Tibial artery (tissue), 4 donors: ENCODE measurements around the gene PLEKHA5.
"Not testable (repeated sequence)": the region's sequence is repeated elsewhere in the genome, so short reads cannot be mapped to it uniquely, and the experiment has no call there.

Experiments
- DNase-seq, 2 donors: peaks; one replicate each; pipeline ENCODE4 v3.0.0-alpha.2; 2019
- H3K27ac ChIP-seq, 2 donors: fragments of 200-600 bp; sonication (generic) in 1 of 2; 1 replicate in 1 of 2; 2 replicates in 1 of 2; pipeline ENCODE4 v1.5.1; 2018 to 2019; ENCODE audit warnings: mild to moderate bottlenecking in 1 of 2
- H3K27me3 ChIP-seq, 2 donors: fragments of 200-600 bp; sonication (generic) in 1 of 2; one replicate each; pipeline versions ENCODE4 v1.5.1 to v1.6.0; 2016 to 2019
- H3K36me3 ChIP-seq, 3 donors: fragments of 200-600 bp; sonication (generic) in 2 of 3; one replicate each; pipeline ENCODE4 v1.5.1; 2016 to 2019; ENCODE audit warnings: mild to moderate bottlenecking in 2 of 3
- H3K4me1 ChIP-seq, 4 donors: fragments of 200-600 bp; sonication (generic) in 2 of 4; 1 replicate in 3 of 4; 2 replicates in 1 of 4; pipeline ENCODE4 v1.5.1; 2016 to 2019
- H3K4me3 ChIP-seq, 2 donors: fragments of 200-600 bp; sonication (generic) in 1 of 2; 1 replicate in 1 of 2; 2 replicates in 1 of 2; pipeline ENCODE4 v1.5.1; 2018 to 2019; ENCODE audit warnings: mild to moderate bottlenecking in 2 of 2
- H3K9me3 ChIP-seq, 3 donors: fragments of 200-600 bp; sonication (generic) in 1 of 3; one replicate each; pipeline ENCODE4 v1.5.1; 2016 to 2019
- intact Hi-C: fragments of 100-400 bp; cut with DNase I; formaldehyde crosslinking; loops from one replicate; pipeline ENCODE4 v1.15.0; 2023; ENCODE audit warnings: low total_unique reads
- TF ChIP-seq, protein P1 (sequence below), 2 experiments: fragments of 200-600 bp in 1 of 2; fragments of 450-650 bp in 1 of 2; IDR thresholded peaks; one replicate each; pipeline ENCODE4 v1.5.1; 2017 to 2019; ENCODE audit warnings: antibody characterized with exemption in 2 of 2, mild to moderate bottlenecking in 1 of 2, moderate library complexity in 1 of 2

The PLEKHA5 gene

GRCh38 chr12:19227190-19227879 lies 97.8 kb downstream of the PLEKHA5 start:
- Histone ChIP-seq H3K27ac (no peak overlapping the region), H3K4me1 (peaks cover 0 to 40% (median 9%) of the 10 kb centered on the region in 4 donors)

GRCh38 chr12:19227880-19228210 lies 98.3 kb downstream of the PLEKHA5 start:
- intact Hi-C loops: no loop called here
- TF ChIP-seq, protein P1, sequence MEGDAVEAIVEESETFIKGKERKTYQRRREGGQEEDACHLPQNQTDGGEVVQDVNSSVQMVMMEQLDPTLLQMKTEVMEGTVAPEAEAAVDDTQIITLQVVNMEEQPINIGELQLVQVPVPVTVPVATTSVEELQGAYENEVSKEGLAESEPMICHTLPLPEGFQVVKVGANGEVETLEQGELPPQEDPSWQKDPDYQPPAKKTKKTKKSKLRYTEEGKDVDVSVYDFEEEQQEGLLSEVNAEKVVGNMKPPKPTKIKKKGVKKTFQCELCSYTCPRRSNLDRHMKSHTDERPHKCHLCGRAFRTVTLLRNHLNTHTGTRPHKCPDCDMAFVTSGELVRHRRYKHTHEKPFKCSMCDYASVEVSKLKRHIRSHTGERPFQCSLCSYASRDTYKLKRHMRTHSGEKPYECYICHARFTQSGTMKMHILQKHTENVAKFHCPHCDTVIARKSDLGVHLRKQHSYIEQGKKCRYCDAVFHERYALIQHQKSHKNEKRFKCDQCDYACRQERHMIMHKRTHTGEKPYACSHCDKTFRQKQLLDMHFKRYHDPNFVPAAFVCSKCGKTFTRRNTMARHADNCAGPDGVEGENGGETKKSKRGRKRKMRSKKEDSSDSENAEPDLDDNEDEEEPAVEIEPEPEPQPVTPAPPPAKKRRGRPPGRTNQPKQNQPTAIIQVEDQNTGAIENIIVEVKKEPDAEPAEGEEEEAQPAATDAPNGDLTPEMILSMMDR (IDR thresholded peaks at IDR 0.05): no peak
- Histone ChIP-seq H3K4me1 (peaks cover 0 to 39% (median 7%) of the 10 kb centered on the region in 4 donors), H3K27ac (no peak overlapping the region), H3K4me3 (no peak overlapping the region), H3K36me3 (no peaks in the 10 kb centered on the region), H3K9me3 (peaks cover 0 to 4% (median 0%) of the 10 kb centered on the region in 3 donors), H3K27me3 (no peaks in the 10 kb centered on the region)
- DNase-seq: no peak

More at GRCh38 chr12:19227190-19227879, 97.8 kb downstream of the PLEKHA5 start:
- H3K4me3 ChIP-seq: no peak overlapping the region
- peaks cover 0 to 4% (median 0%) of the 10 kb centered on the region in 3 donors for H3K9me3 ChIP-seq
- intact Hi-C loops: no loop called here
- no peaks in the 10 kb centered on the region for H3K27me3 ChIP-seq
- no peak for DNase-seq
- TF ChIP-seq, protein P1 (IDR thresholded peaks at IDR 0.05): no peak
- H3K36me3 ChIP-seq: no peaks in the 10 kb centered on the region

DNA sequence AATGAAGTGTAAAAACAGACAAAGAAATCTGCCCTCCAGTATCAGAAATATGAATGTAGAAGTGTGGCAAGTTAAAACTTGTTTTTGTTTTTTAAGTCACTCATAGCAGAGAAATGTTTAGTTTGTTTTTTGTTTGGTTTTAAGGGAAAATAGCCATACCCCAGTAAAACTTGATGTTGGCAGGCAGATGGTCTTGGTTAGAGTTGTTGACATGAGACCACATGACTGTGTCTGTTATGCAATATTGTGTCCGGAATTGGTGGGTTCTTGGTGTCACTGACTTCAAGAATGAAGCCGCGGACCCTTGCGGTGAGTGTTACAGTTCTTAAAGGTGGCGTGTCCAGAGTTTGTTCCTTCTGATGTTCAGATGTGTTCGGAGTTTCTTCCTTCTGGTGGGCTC lies 99.5 kb downstream of the PLEKHA5 start:
- intact Hi-C loops, H3K27ac ChIP-seq, H3K9me3 ChIP-seq, H3K27me3 ChIP-seq, H3K36me3 ChIP-seq, H3K4me3 ChIP-seq, DNase-seq: not testable (repeated sequence)
- peaks cover 0 to 31% (median 3%) of the 10 kb centered on the region in 4 donors for H3K4me1 ChIP-seq

GRCh38 chr12:19230299-19230866 lies 100.8 kb downstream of the PLEKHA5 start:
- no peak for DNase-seq
- Histone ChIP-seq H3K4me1 (peaks cover 0 to 43% (median 4%) of the 10 kb centered on the region in 4 donors), H3K4me3 (no peak overlapping the region), H3K36me3 (no peaks in the 10 kb centered on the region), H3K27me3 (no peaks in the 10 kb centered on the region), H3K27ac (no peak overlapping the region), H3K9me3 (peaks cover 0 to 4% (median 0%) of the 10 kb centered on the region in 3 donors)
- TF ChIP-seq, protein P1 (IDR thresholded peaks at IDR 0.05): no peak
- intact Hi-C loops: no loop called here

DNA sequence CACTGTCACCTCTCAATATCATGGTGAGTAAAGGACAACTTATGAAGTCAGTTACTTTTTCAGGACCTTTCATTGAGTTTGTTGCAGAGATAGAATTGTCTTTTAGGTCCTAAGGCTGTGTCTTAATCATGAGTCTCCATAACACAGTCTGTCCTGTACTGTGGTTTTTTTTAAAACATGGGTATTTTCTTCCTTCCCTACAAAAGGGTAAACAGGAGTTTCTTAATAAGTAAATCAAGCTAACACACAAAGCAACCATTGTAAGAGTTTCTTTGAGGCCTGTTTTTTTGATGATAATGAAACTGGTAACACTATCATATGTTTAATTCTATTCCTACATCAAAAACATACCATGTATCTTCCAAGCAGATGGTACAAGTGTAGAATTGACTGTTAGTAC lies 101.4 kb downstream of the PLEKHA5 start:
- TF ChIP-seq, protein P1 (IDR thresholded peaks at IDR 0.05): no peak
- Histone ChIP-seq H3K27me3 (no peaks in the 10 kb centered on the region), H3K36me3 (no peaks in the 10 kb centered on the region), H3K4me1 (peaks cover 0 to 48% (median 6%) of the 10 kb centered on the region in 4 donors), H3K4me3 (no peak overlapping the region), H3K9me3 (peaks cover 0 to 4% (median 0%) of the 10 kb centered on the region in 3 donors), H3K27ac (no peak overlapping the region)
- DNase-seq: no peak
- intact Hi-C loops: no loop called here

- no peaks in the 10 kb centered on the region for H3K27me3 ChIP-seq
- H3K9me3 ChIP-seq: peaks cover 0 to 4% (median 0%) of the 10 kb centered on the region in 3 donors
- H3K27ac ChIP-seq: peak overlapping the region; percentile 70 to 75
- no peaks in the 10 kb centered on the region for H3K36me3 ChIP-seq
- no peak for DNase-seq
- H3K4me1 ChIP-seq: peaks cover 0 to 67% (median 9%) of the 10 kb centered on the region in 4 donors
- intact Hi-C loops: no loop called here
- no peak overlapping the region for H3K4me3 ChIP-seq
- TF ChIP-seq, protein P1 (IDR thresholded peaks at IDR 0.05): no peak
These were observed 104.7 kb downstream of the PLEKHA5 start for GRCh38 chr12:19234171-19234704.
